ENCODE results near the gene PLA2G2E.
"Not testable (repeated sequence)": the region's sequence is repeated elsewhere in the genome, so short reads cannot be mapped to it uniquely, and the experiment has no call there.

GRCh38 chr1:19880841-19881240, 42.6 kb downstream of the PLA2G2E start:
- TF ChIP-seq CTCF, POLR2A (IDR thresholded peaks at IDR 0.05): not testable (repeated sequence)

Data from upper lobe of left lung (tissue), 4 donors.